HG03159 (cell line): ENCODE results near the gene CAMTA1.
"Not testable (repeated sequence)": the region's sequence is repeated elsewhere in the genome, so short reads cannot be mapped to it uniquely, and the experiment has no call there.

Experiments used
- ATAC-seq: cut with Tn5 transposase; IDR thresholded peaks from one replicate; pipeline ENCODE4 v1.9.1; 2021; ENCODE audit warnings: mild to moderate bottlenecking, moderate library complexity; ENCODE audit not compliant: unreplicated experiment

CAMTA1 gene

GRCh38 chr1:6834366-6834765 lies 49.1 kb downstream of the CAMTA1 start:
- no peak for ATAC-seq

GRCh38 chr1:6835139-6835538 lies 49.9 kb downstream of the CAMTA1 start:
- no peak for ATAC-seq

- ATAC-seq: no peak
Measured at GRCh38 chr1:6842301-6842700, 57.0 kb downstream of the CAMTA1 start.

- not testable (repeated sequence) for ATAC-seq
Measured at GRCh38 chr1:6845786-6846185, 60.5 kb downstream of the CAMTA1 start.

- ATAC-seq: no peak
Measured at GRCh38 chr1:6848816-6849215, 63.6 kb downstream of the CAMTA1 start.

- no peak for ATAC-seq
Measured at GRCh38 chr1:6850537-6850936, 65.3 kb downstream of the CAMTA1 start.

GRCh38 chr1:6852136-6852890 lies 67.1 kb downstream of the CAMTA1 start:
- no peak for ATAC-seq

- no peak for ATAC-seq
Measured at GRCh38 chr1:6854166-6854565, 68.9 kb downstream of the CAMTA1 start.

- ATAC-seq: no peak
Measured at GRCh38 chr1:6857831-6858230, 72.6 kb downstream of the CAMTA1 start.

GRCh38 chr1:6858596-6858995 lies 73.3 kb downstream of the CAMTA1 start:
- no peak for ATAC-seq

- ATAC-seq: no peak
Measured at GRCh38 chr1:6859415-6860343, 74.4 kb downstream of the CAMTA1 start.

- no peak for ATAC-seq
Measured at GRCh38 chr1:6860401-6860800, 75.1 kb downstream of the CAMTA1 start.

GRCh38 chr1:6861075-6861724 lies 75.9 kb downstream of the CAMTA1 start:
- peak; percentile 55 for ATAC-seq

GRCh38 chr1:6862906-6863305 lies 77.7 kb downstream of the CAMTA1 start:
- ATAC-seq: no peak

- ATAC-seq: no peak
Measured at GRCh38 chr1:6864166-6864565, 78.9 kb downstream of the CAMTA1 start.

GRCh38 chr1:6866825-6867224 lies 81.6 kb downstream of the CAMTA1 start:
- ATAC-seq: no peak

- ATAC-seq: no peak
Measured at GRCh38 chr1:6867321-6867720, 82.1 kb downstream of the CAMTA1 start.

- ATAC-seq: no peak
Measured at GRCh38 chr1:6867729-6868659, 82.7 kb downstream of the CAMTA1 start.

- no peak for ATAC-seq
Measured at GRCh38 chr1:6868660-6869380, 83.6 kb downstream of the CAMTA1 start.

- ATAC-seq: no peak
Measured at GRCh38 chr1:6869545-6869944, 84.3 kb downstream of the CAMTA1 start.
